Embryonic facial prominence (tissue), 1 donor: ENCODE measurements around the gene COX6B2.
A peak's percentile ranks its signal among the peaks of the same experiment; 100 is the strongest.

Source experiments
- DNase-seq: peaks from one replicate; pipeline ENCODE4 v3.0.0-alpha.2; 2016; ENCODE audit errors: extremely low spot score

COX6B2 gene

GRCh38 chr19:55312621-55313512 lies 41.7 kb downstream of the COX6B2 start:
- DNase-seq: no peak

- no peak for DNase-seq
Observed at GRCh38 chr19:55311797-55312196, 42.7 kb downstream of the COX6B2 start.

GRCh38 chr19:55311397-55311796 lies 43.1 kb downstream of the COX6B2 start:
- no peak for DNase-seq

GRCh38 chr19:55310498-55310897 lies 44.0 kb downstream of the COX6B2 start:
- DNase-seq: no peak

- no peak for DNase-seq
Observed at GRCh38 chr19:55309448-55309847, 45.1 kb downstream of the COX6B2 start.

- DNase-seq: no peak
Observed at GRCh38 chr19:55308281-55308680, 46.2 kb downstream of the COX6B2 start.

GRCh38 chr19:55306712-55307111 lies 47.8 kb downstream of the COX6B2 start:
- DNase-seq: no peak

- no peak for DNase-seq
Observed at GRCh38 chr19:55305983-55306562, 48.4 kb downstream of the COX6B2 start.

- DNase-seq: no peak
Observed at GRCh38 chr19:55305491-55305890, 49.0 kb downstream of the COX6B2 start.

- no peak for DNase-seq
Observed at GRCh38 chr19:55304980-55305379, 49.5 kb downstream of the COX6B2 start.

- DNase-seq: no peak
Observed at GRCh38 chr19:55304279-55304978, 50.1 kb downstream of the COX6B2 start.

- no peak for DNase-seq
Observed at GRCh38 chr19:55303477-55303876, 51.0 kb downstream of the COX6B2 start.

- DNase-seq: no peak
Observed at GRCh38 chr19:55302318-55302703, 52.2 kb downstream of the COX6B2 start.

GRCh38 chr19:55301459-55302317 lies 52.8 kb downstream of the COX6B2 start:
- DNase-seq: peak; percentile 83

- DNase-seq: no peak
Observed at GRCh38 chr19:55300886-55301458, 53.5 kb downstream of the COX6B2 start.

- no peak for DNase-seq
Observed at GRCh38 chr19:55299991-55300390, 54.5 kb downstream of the COX6B2 start.
